HG02885 (cell line): ENCODE measurements around the gene ABCC9.
"Not testable (repeated sequence)": the region's sequence is repeated elsewhere in the genome, so short reads cannot be mapped to it uniquely, and the experiment has no call there.

Experiments
- ATAC-seq: cut with Tn5 transposase; IDR thresholded peaks from one replicate; pipeline ENCODE4 v1.9.1; 2021; ENCODE audit warnings: mild to moderate bottlenecking; ENCODE audit not compliant: unreplicated experiment, poor library complexity

The ABCC9 gene

GRCh38 chr12:21938879-21939278 is 2.3 kb downstream of the ABCC9 start:
- ATAC-seq = no peak

GRCh38 chr12:21934173-21934572 is 7.1 kb downstream of the ABCC9 start:
- ATAC-seq = no peak

GRCh38 chr12:21933656-21934055 is 7.6 kb downstream of the ABCC9 start:
- ATAC-seq = no peak

- ATAC-seq = not testable (repeated sequence)
These were observed 11.3 kb downstream of the ABCC9 start for GRCh38 chr12:21929972-21930371.

- no peak for ATAC-seq
These were observed 15.8 kb downstream of the ABCC9 start for GRCh38 chr12:21925296-21925913.

- ATAC-seq = no peak
These were observed 19.8 kb downstream of the ABCC9 start for GRCh38 chr12:21921436-21921835.

- no peak for ATAC-seq
These were observed 22.8 kb downstream of the ABCC9 start for GRCh38 chr12:21918456-21918855.

GRCh38 chr12:21913823-21914222 is 27.4 kb downstream of the ABCC9 start:
- ATAC-seq = no peak

- ATAC-seq = no peak
These were observed 28.9 kb downstream of the ABCC9 start for GRCh38 chr12:21912318-21912717.

GRCh38 chr12:21911832-21912231 is 29.4 kb downstream of the ABCC9 start:
- ATAC-seq = no peak

- ATAC-seq = no peak
These were observed 30.6 kb downstream of the ABCC9 start for GRCh38 chr12:21910657-21911056.

- ATAC-seq = no peak
These were observed 33.0 kb downstream of the ABCC9 start for GRCh38 chr12:21907948-21908837.

GRCh38 chr12:21906919-21907493 is 34.2 kb downstream of the ABCC9 start:
- no peak for ATAC-seq

GRCh38 chr12:21899532-21899931 is 41.7 kb downstream of the ABCC9 start:
- not testable (repeated sequence) for ATAC-seq

- no peak for ATAC-seq
These were observed 45.6 kb downstream of the ABCC9 start for GRCh38 chr12:21895651-21896050.

GRCh38 chr12:21894792-21895595 is 46.2 kb downstream of the ABCC9 start:
- ATAC-seq = no peak

- no peak for ATAC-seq
These were observed 47.3 kb downstream of the ABCC9 start for GRCh38 chr12:21893924-21894323.

GRCh38 chr12:21892341-21892740 is 48.9 kb downstream of the ABCC9 start:
- no peak for ATAC-seq

GRCh38 chr12:21891751-21892217 is 49.4 kb downstream of the ABCC9 start:
- no peak for ATAC-seq

- ATAC-seq = no peak
These were observed 52.9 kb downstream of the ABCC9 start for GRCh38 chr12:21888276-21888863.
